Measurements from ENCODE around the gene ZRANB3. TPM values are rescaled to one million over a fixed set of nuclear protein-coding genes. Genes with fewer than 3 reads are reported as not detected.

ZRANB3 gene
- total RNA-seq, 1 donor from 2014 or later, result 11.0 TPM

GRCh38 chr2:135245071-135245470, 285.9 kb downstream of the ZRANB3 start:
- Mint-ChIP-seq H3K27me3 (ENCODE audit: unreplicated experiment) (no peaks in the 10 kb centered on the region), H3K9me3 (ENCODE audit: unreplicated experiment) (peaks cover 6% of the 10 kb centered on the region), H3K4me3 (ENCODE audit: unreplicated experiment) (no peak overlapping the region), H3K36me3 (ENCODE audit: unreplicated experiment) (peaks cover 8% of the 10 kb centered on the region), H3K27ac (ENCODE audit: unreplicated experiment) (no peak overlapping the region), H3K4me1 (ENCODE audit: unreplicated experiment) (peaks cover 7% of the 10 kb centered on the region)
- TF ChIP-seq CTCF (IDR thresholded peaks at IDR 0.05), result no peak
- no peak for DNase-seq (ENCODE audit: extremely low spot score, unreplicated experiment)

GRCh38 chr2:135238651-135239050, 292.4 kb downstream of the ZRANB3 start:
- peaks cover 3% of the 10 kb centered on the region for H3K36me3 Mint-ChIP-seq (ENCODE audit: unreplicated experiment)
- no peaks in the 10 kb centered on the region for H3K27me3 Mint-ChIP-seq (ENCODE audit: unreplicated experiment)
- TF ChIP-seq CTCF (IDR thresholded peaks at IDR 0.05), result no peak
- no peak overlapping the region for H3K4me3 Mint-ChIP-seq (ENCODE audit: unreplicated experiment)
- H3K4me1 Mint-ChIP-seq (ENCODE audit: unreplicated experiment), result no peaks in the 10 kb centered on the region
- H3K9me3 Mint-ChIP-seq (ENCODE audit: unreplicated experiment), result peaks cover 8% of the 10 kb centered on the region
- H3K27ac Mint-ChIP-seq (ENCODE audit: unreplicated experiment), result no peak overlapping the region
- DNase-seq (ENCODE audit: extremely low spot score, unreplicated experiment), result no peak

GRCh38 chr2:135230150-135230549, 300.9 kb downstream of the ZRANB3 start:
- no peak overlapping the region for H3K27ac Mint-ChIP-seq (ENCODE audit: unreplicated experiment)
- no peaks in the 10 kb centered on the region for H3K4me1 Mint-ChIP-seq (ENCODE audit: unreplicated experiment)
- no peak for DNase-seq (ENCODE audit: extremely low spot score, unreplicated experiment)
- TF ChIP-seq CTCF (IDR thresholded peaks at IDR 0.05), result no peak
- peaks cover 6% of the 10 kb centered on the region for H3K36me3 Mint-ChIP-seq (ENCODE audit: unreplicated experiment)
- no peak overlapping the region for H3K4me3 Mint-ChIP-seq (ENCODE audit: unreplicated experiment)
- H3K27me3 Mint-ChIP-seq (ENCODE audit: unreplicated experiment), result no peaks in the 10 kb centered on the region
- H3K9me3 Mint-ChIP-seq (ENCODE audit: unreplicated experiment), result peaks cover 8% of the 10 kb centered on the region

GRCh38 chr2:135227386-135227785, 303.6 kb downstream of the ZRANB3 start:
- Mint-ChIP-seq H3K27ac (ENCODE audit: unreplicated experiment) (no peak overlapping the region), H3K27me3 (ENCODE audit: unreplicated experiment) (no peaks in the 10 kb centered on the region), H3K9me3 (ENCODE audit: unreplicated experiment) (no peaks in the 10 kb centered on the region), H3K36me3 (ENCODE audit: unreplicated experiment) (peaks cover 6% of the 10 kb centered on the region), H3K4me3 (ENCODE audit: unreplicated experiment) (no peak overlapping the region), H3K4me1 (ENCODE audit: unreplicated experiment) (no peaks in the 10 kb centered on the region)
- TF ChIP-seq CTCF (IDR thresholded peaks at IDR 0.05), result no peak
- no peak for DNase-seq (ENCODE audit: extremely low spot score, unreplicated experiment)

- Mint-ChIP-seq H3K9me3 (ENCODE audit: unreplicated experiment) (no peaks in the 10 kb centered on the region), H3K4me3 (ENCODE audit: unreplicated experiment) (no peak overlapping the region), H3K4me1 (ENCODE audit: unreplicated experiment) (no peaks in the 10 kb centered on the region), H3K36me3 (ENCODE audit: unreplicated experiment) (peaks cover 6% of the 10 kb centered on the region), H3K27ac (ENCODE audit: unreplicated experiment) (no peak overlapping the region), H3K27me3 (ENCODE audit: unreplicated experiment) (no peaks in the 10 kb centered on the region)
- no peak for DNase-seq (ENCODE audit: extremely low spot score, unreplicated experiment)
- TF ChIP-seq CTCF (IDR thresholded peaks at IDR 0.05), result no peak
These were observed 304.1 kb downstream of the ZRANB3 start for GRCh38 chr2:135226961-135227360.
